Embryonic facial prominence (tissue), 1 donor: ENCODE data around the gene UBE3A.

Source experiments
- DNase-seq: peaks from one replicate; pipeline ENCODE4 v3.0.0-alpha.2; 2016; ENCODE audit errors: extremely low spot score

The UBE3A gene

GRCh38 chr15:25403771-25404170 lies 35.1 kb downstream of the UBE3A start:
- no peak for DNase-seq

- no peak for DNase-seq
Observed at GRCh38 chr15:25402342-25402741, 36.5 kb downstream of the UBE3A start.

- DNase-seq: no peak
Observed at GRCh38 chr15:25401501-25401900, 37.3 kb downstream of the UBE3A start.

GRCh38 chr15:25397100-25397499 lies 41.7 kb downstream of the UBE3A start:
- DNase-seq: no peak

- no peak for DNase-seq
Observed at GRCh38 chr15:25394898-25395297, 43.9 kb downstream of the UBE3A start.

- no peak for DNase-seq
Observed at GRCh38 chr15:25392806-25393205, 46.0 kb downstream of the UBE3A start.

- no peak for DNase-seq
Observed at GRCh38 chr15:25391971-25392721, 46.7 kb downstream of the UBE3A start.

- DNase-seq: no peak
Observed at GRCh38 chr15:25385986-25386385, 52.8 kb downstream of the UBE3A start.

GRCh38 chr15:25381579-25381978 lies 57.2 kb downstream of the UBE3A start:
- no peak for DNase-seq

GRCh38 chr15:25378501-25378901 lies 60.3 kb downstream of the UBE3A start:
- DNase-seq: no peak

- DNase-seq: no peak
Observed at GRCh38 chr15:25375557-25375956, 63.3 kb downstream of the UBE3A start.

GRCh38 chr15:25374143-25374542 lies 64.7 kb downstream of the UBE3A start:
- no peak for DNase-seq

GRCh38 chr15:25372298-25372697 lies 66.5 kb downstream of the UBE3A start:
- DNase-seq: no peak

- no peak for DNase-seq
Observed at GRCh38 chr15:25368850-25369249, 70.0 kb downstream of the UBE3A start.

GRCh38 chr15:25366058-25366457 lies 72.8 kb downstream of the UBE3A start:
- DNase-seq: no peak

- no peak for DNase-seq
Observed at GRCh38 chr15:25362545-25362944, 76.3 kb downstream of the UBE3A start.

- no peak for DNase-seq
Observed at GRCh38 chr15:25347707-25348106, 91.1 kb downstream of the UBE3A start.

GRCh38 chr15:25346371-25346770 lies 92.5 kb downstream of the UBE3A start:
- DNase-seq: no peak

GRCh38 chr15:25345943-25346342 lies 92.9 kb downstream of the UBE3A start:
- DNase-seq: no peak

- no peak for DNase-seq
Observed at GRCh38 chr15:25342629-25343028, 96.2 kb downstream of the UBE3A start.

- DNase-seq: no peak
Observed at GRCh38 chr15:25339431-25339830, 99.4 kb downstream of the UBE3A start.

GRCh38 chr15:25335279-25335678 lies 103.5 kb downstream of the UBE3A start:
- DNase-seq: no peak

GRCh38 chr15:25333049-25333448 lies 105.8 kb downstream of the UBE3A start:
- DNase-seq: no peak

GRCh38 chr15:25332306-25332705 lies 106.5 kb downstream of the UBE3A start:
- DNase-seq: no peak
